Stimulated activated CD8-positive, alpha-beta memory T cell treated with anti-CD3 and anti-CD28 coated beads, Interleukin-4, amount 100 ng/mL, for 4 hours (primary cell): ENCODE measurements around the gene FRG2.
"Not testable (repeated sequence)": the region's sequence is repeated elsewhere in the genome, so short reads cannot be mapped to it uniquely, and the experiment has no call there.

Experiments used
- DNase-seq, 2 donors: peaks; one replicate each; pipeline ENCODE4 v3.0.0-alpha.2; 2020; ENCODE audit warnings: low read depth in 2 of 2, low spot score in 1 of 2

Gene FRG2

DNA sequence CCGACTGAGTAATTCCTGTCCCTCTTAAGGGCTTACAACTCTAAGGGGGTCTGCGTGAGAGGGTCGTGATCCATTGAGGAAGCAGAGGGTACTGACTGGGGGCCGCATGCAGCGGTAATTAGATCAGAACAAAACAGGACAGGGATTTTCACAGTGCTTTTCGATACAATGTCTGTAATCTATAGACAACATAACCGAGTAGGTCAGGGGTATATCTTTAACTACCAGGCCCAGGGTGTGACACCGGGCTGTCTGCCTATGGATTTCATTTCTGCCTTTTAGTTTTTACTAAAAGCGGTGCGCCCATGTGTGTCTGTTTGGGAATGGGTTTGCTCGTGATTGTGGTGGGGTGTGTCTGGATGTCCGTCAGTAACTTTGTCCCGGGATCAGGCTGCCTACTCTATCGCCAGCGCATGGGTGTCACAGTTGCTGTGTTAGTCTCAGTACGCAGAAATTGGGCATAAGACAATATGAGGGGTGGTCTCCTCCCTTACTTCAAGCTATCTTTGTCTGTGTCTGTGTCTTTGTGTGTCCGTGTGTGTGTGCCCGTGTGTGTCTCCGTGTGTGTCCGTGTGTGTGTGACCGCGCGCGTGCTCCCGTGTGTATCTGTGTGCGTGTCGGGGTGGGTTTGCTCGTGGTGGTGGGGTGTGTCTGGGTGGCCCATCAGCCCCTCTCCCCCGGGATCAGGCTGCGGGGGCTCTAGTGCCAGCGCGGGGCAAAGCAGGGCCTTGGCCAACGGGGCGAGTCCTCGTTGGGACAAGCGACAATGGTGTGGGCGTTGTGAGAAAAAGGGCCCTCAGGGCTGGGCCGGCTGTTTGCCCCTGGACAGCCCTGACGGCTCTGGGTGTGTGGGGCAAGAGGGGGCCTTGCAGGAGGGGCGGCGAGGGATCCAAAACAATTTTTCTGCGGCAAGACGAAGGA is 10.4 kb downstream of the FRG2 start:
- DNase-seq: no peak

DNA sequence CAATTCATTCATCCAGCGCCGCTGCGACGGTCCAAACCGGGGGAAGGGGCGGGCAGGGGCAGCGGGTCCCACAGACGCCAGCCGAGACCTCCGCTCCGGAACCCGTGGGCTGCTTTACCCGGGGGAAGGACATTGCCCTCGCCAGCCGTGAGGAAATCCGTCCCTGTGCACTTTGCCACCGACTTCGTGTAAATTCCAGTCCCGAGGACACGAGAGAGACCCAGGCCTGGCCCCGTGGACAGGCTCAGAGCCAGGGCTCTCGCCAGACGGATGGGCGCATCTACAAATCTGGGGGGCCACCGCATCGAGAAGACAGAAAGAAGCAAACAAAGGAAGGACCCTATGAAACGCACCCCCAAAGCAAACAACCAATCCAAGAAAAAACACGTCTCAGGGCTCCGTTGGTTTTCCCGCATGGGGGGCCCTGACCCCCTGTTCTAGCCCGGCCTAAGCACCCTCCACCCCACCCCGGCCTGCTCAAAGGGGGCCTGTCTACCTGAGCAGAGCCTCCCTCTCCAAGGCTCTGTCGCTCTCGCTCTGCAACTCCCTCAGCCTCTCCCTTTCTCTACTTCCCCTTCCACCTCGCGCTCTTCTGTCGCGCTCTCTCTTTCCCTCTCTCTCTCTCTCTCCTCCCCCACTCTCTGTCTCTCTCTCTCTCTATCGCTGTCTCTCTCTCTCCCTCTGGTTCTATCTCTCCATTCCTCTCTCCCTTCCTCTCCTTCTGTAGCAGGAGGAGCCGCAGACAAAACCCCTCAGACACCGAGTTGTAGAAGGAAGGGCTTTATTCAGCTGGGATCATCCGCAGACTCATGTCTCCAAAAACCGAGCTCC is 11.3 kb downstream of the FRG2 start:
- DNase-seq: no peak

DNA sequence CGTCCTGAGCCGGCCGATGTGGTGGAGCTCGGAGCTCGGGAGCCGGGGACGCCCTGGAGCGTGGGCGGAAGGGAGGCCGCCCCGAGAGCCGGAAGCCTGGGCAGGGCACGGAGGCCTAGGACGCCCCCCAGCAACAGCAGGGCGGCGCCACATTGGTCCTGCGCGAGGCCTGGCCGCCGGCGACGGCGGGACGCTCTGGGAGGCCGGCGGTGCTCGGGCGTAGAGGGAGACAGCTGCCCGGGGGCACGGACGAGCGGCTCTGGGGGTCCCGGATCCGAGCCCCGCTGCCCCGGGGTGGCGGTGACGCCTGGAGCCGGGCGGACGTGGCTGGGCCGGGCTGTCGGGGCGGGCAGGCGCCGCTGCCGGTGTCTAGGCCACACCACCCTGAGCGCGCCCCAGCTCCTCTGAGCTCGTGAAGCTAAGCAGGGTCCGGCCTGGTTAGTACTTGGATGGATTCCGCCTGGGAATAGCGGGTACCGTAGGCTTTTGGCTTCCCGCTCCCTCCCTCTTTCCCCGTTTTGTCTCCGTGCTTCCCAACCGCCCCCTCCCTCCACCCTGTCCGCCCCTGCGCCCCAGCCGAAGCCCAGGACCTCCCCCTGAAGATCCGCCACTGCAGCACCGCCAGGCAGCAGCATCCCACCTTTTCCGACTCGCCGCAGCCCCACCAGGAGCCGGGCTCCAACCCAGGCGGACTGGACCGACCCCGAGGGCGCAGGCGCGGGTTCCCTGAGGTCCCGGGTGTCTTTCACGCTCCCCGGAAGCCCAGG is 12.1 kb downstream of the FRG2 start:
- DNase-seq: no peak

GRCh38 chr4:189989941-189990340 is 37.1 kb downstream of the FRG2 start:
- DNase-seq: not testable (repeated sequence)

DNA sequence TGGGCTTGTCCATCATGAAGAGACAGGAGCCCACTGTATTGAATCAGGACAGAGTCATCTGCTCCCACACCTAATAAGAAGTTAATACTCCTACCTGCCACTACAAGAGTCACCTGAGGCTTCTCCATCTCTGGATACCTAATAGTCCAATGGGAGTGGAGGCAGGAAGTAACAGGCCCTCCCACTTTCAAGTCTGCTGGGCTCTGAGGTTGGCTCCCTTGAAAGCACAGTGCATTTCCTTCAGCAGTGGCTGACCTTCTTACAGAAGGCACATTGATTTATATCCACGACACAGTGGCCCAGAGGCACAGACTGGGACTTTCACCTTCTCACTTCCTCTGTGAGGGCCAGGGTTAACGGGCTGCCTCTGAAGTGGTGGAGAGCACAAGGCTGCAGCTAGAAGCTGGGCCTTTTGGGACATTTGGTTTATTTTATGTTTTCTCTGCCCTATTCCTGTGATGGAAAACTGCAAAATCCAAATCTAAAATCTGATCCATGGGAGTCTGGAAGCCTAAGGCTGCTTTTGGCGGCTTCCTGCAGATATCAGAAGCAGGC is 38.1 kb downstream of the FRG2 start:
- no peak for DNase-seq

GRCh38 chr4:189985651-189986243 is 41.3 kb downstream of the FRG2 start:
- not testable (repeated sequence) for DNase-seq

DNA sequence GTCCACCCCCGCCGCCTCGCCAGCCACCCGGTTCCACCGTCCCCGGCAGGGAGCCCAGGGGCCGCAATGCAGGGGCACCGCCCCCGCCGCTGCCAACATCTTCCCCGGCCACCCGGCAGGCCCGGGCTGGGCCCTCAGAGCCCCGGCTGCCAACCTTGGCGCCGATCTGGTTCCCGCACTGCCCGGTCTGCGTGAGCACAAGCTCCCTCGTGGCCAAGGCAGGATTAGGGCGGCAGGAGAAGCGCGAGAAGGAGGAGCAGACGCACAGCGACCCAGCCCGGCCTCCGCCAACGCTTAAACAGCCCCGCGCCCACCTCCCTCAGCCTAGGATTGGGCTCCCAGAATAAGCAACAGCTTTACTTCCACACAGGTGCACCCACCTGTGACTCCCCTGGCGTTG is 42.4 kb downstream of the FRG2 start:
- DNase-seq: not testable (repeated sequence)

- DNase-seq: not testable (repeated sequence)
Observed at GRCh38 chr4:189983916-189984526, 43.0 kb downstream of the FRG2 start.

GRCh38 chr4:189981970-189982369 is 45.1 kb downstream of the FRG2 start:
- DNase-seq: no peak

DNA sequence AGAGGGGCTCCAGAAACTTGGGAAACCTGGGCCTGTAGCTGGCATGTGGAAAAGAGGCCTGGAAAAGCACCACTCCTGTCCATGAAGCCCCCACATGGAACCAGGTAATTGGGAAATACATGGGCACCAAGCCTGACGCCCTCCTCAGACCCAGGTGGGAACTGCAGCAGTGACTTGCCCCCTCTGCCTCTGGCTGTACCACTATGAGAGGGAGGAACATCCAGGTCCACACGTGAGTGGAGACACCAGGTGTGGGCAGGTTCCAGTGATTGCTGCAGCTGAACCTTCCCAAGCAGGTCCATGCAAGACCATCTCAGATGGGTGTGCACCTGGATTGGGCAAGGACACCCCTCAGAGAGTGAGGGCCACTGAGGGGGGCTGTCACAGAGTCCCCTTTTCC is 46.8 kb downstream of the FRG2 start:
- not testable (repeated sequence) for DNase-seq

DNA sequence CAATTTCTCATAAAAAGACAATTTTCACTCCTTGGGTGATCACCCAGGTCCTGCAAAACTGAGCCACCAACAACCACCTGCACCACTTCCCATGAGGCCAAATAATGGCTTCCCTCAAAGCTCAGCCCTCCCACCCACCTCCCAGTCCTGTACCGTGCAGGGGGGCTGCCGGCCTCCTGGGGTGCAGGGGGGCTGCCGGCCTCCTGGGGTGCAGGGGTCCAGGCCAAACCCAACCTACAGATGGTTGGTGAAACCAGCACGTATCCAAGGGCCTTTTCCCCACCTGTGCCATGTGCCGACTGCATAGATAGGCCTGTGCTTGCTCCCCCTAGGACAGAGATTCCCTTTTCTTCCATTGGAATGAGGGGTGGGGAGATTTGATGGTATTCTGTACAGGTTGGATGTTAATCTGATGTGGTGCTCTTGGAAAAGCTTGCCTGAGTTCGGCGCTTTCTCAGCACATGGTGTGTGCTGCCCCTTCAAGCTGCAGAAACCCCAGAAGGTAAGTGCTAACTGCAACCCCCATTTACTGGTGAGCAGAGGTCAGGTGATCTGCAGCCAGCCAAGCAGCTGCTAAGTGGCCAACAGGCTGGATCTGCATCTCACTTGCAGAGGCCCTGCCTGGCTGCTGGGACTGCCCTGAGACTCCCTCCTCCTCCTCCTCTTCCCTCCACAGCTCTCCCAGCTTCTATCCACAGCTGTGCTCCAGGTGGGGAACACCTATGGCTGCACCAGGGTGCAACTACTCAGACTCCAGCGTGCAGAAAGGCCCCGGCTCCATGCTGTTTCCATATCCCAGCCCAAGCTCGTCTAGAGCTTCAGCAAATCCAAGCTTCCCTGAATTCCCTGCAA is 47.6 kb downstream of the FRG2 start:
- no peak for DNase-seq
